Loucy (cell line): ENCODE results near the gene NLRC3.

ENCODE experiments used
- H2AFZ ChIP-seq: fragments of 200-600 bp; sonication (generic); 2 replicates; pipeline ENCODE4 v1.6.0; 2016; ENCODE audit warnings: antibody characterized with exemption, mild to moderate bottlenecking, low read length, moderate library complexity
- H3F3A ChIP-seq: fragments of 200-600 bp; 2 replicates; pipeline ENCODE4 v1.6.0; 2016; ENCODE audit warnings: antibody characterized with exemption, low read depth, mild to moderate bottlenecking
- H3K27me3 ChIP-seq: fragments of 200-600 bp; sonication (generic); 2 replicates; pipeline ENCODE4 v1.6.1; 2014; ENCODE audit warnings: low read length, mild to moderate bottlenecking; ENCODE audit not compliant: insufficient read depth, poor library complexity, severe bottlenecking
- H3K36me3 ChIP-seq: fragments of 200-600 bp; sonication (generic); 2 replicates; pipeline ENCODE4 v1.6.1; 2016; ENCODE audit warnings: low read length; ENCODE audit not compliant: insufficient read depth
- H3K4me1 ChIP-seq: fragments of 200-600 bp; sonication (generic); 2 replicates; pipeline ENCODE4 v1.5.1; 2014; ENCODE audit warnings: low read length, mild to moderate bottlenecking; ENCODE audit not compliant: insufficient read depth, poor library complexity, severe bottlenecking
- H3K4me2 ChIP-seq: fragments of 200-600 bp; sonication (generic); 2 replicates; pipeline ENCODE4 v1.6.0; 2014; ENCODE audit warnings: antibody characterized with exemption, low read length, low read depth, mild to moderate bottlenecking; ENCODE audit not compliant: poor library complexity, severe bottlenecking
- H3K4me3 ChIP-seq: fragments of 200-600 bp; sonication (generic); 2 replicates; pipeline ENCODE4 v1.5.1; 2014; ENCODE audit warnings: low read length, mild to moderate bottlenecking, mixed read lengths; ENCODE audit not compliant: poor library complexity, severe bottlenecking
- H3K79me2 ChIP-seq: fragments of 200-600 bp; sonication (generic); 2 replicates; pipeline ENCODE4 v1.6.1; 2014; ENCODE audit warnings: low read length; ENCODE audit not compliant: insufficient read depth
- H3K9ac ChIP-seq: fragments of 200-600 bp; sonication (generic); 2 replicates; pipeline ENCODE4 v1.6.0; 2014; ENCODE audit warnings: mild to moderate bottlenecking, low read depth, low read length, moderate library complexity; ENCODE audit not compliant: poor library complexity, severe bottlenecking
- H3K9me2 ChIP-seq: fragments of 200-600 bp; sonication (generic); replicated peaks from 2 replicates; pipeline ENCODE4 v1.6.1; 2016; ENCODE audit warnings: low read depth, low read length, mixed read lengths
- H3K9me3 ChIP-seq: fragments of 200-600 bp; sonication (generic); 2 replicates; pipeline ENCODE4 v1.6.1; 2014; ENCODE audit warnings: mild to moderate bottlenecking, antibody characterized with exemption, low read length, low read depth; ENCODE audit not compliant: insufficient read depth
- H4K20me1 ChIP-seq: fragments of 200-600 bp; sonication (generic); 2 replicates; pipeline ENCODE4 v1.6.0; 2014; ENCODE audit warnings: antibody characterized with exemption, low read length, mild to moderate bottlenecking; ENCODE audit not compliant: insufficient read depth, poor library complexity, severe bottlenecking
- CTCF ChIP-seq: fragments of 200-600 bp; sonication (generic); conservative IDR thresholded peaks from 2 replicates; pipeline ENCODE4 v1.5.1; 2014; ENCODE audit warnings: mild to moderate bottlenecking, antibody characterized with exemption, low read length
- EZH2phosphoT487 ChIP-seq: fragments of 200-600 bp; IDR thresholded peaks from 2 replicates; pipeline ENCODE4 v1.6.1; 2018; ENCODE audit warnings: antibody characterized with exemption, mild to moderate bottlenecking, moderate library complexity, borderline replicate concordance

The NLRC3 gene

GRCh38 chr16:3587547-3588110 is 10.4 kb upstream of the NLRC3 start:
- TF ChIP-seq CTCF (no peak), EZH2phosphoT487 (no peak)
- Histone ChIP-seq H3K9ac (no peak overlapping the region), H3K4me2 (no peak overlapping the region), H3F3A (no peaks in the 10 kb centered on the region), H3K79me2 (no peaks in the 10 kb centered on the region), H3K4me1 (no peaks in the 10 kb centered on the region), H2AFZ (no peak overlapping the region), H3K9me3 (no peaks in the 10 kb centered on the region), H3K4me3 (no peak overlapping the region), H3K27me3 (no peaks in the 10 kb centered on the region), H4K20me1 (no peaks in the 10 kb centered on the region), H3K36me3 (no peaks in the 10 kb centered on the region), H3K9me2 (no peaks in the 10 kb centered on the region)

- Histone ChIP-seq H3F3A (no peaks in the 10 kb centered on the region), H3K27me3 (no peaks in the 10 kb centered on the region), H3K4me2 (no peak overlapping the region), H3K79me2 (no peaks in the 10 kb centered on the region), H4K20me1 (no peaks in the 10 kb centered on the region), H3K9me2 (no peaks in the 10 kb centered on the region), H3K4me1 (peaks cover 14% of the 10 kb centered on the region), H3K36me3 (no peaks in the 10 kb centered on the region), H3K9ac (no peak overlapping the region), H3K4me3 (no peak overlapping the region), H2AFZ (no peak overlapping the region), H3K9me3 (no peaks in the 10 kb centered on the region)
- no peak for TF ChIP-seq CTCF
- no peak for TF ChIP-seq EZH2phosphoT487
Observed at GRCh38 chr16:3584412-3584811, 7.2 kb upstream of the NLRC3 start.

- Histone ChIP-seq H3K4me1 (peaks cover 19% of the 10 kb centered on the region), H3K9ac (no peak overlapping the region), H3K9me3 (no peaks in the 10 kb centered on the region), H4K20me1 (no peaks in the 10 kb centered on the region), H3F3A (no peaks in the 10 kb centered on the region), H3K4me3 (no peak overlapping the region), H3K36me3 (no peaks in the 10 kb centered on the region), H3K27me3 (no peaks in the 10 kb centered on the region), H2AFZ (no peak overlapping the region), H3K79me2 (no peaks in the 10 kb centered on the region), H3K9me2 (no peaks in the 10 kb centered on the region), H3K4me2 (no peak overlapping the region)
- TF ChIP-seq CTCF: no peak
- no peak for TF ChIP-seq EZH2phosphoT487
Observed at GRCh38 chr16:3583303-3584038, 6.3 kb upstream of the NLRC3 start.
